Stimulated activated CD8-positive, alpha-beta memory T cell treated with anti-CD3 and anti-CD28 coated beads, Interleukin-12 subunit alpha, Interleukin-12 subunit beta, amount 100 ng/mL, for 24 hours (primary cell): Measurements from ENCODE around the gene PCGF3.

Experiments used
- DNase-seq: peaks from one replicate; pipeline ENCODE4 v3.0.0-alpha.2; 2020; ENCODE audit errors: extremely low read depth

PCGF3 gene

GRCh38 chr4:705278-706082 lies at the start of gene PCGF3:
Gene PCGF3 (plus strand): TSS chr4:705832. CDS start chr4:733681, 27,849 bp downstream.
- DNase-seq = peak; percentile 88

GRCh38 chr4:656436-657337 lies 48.9 kb upstream of the PCGF3 start:
- DNase-seq = no peak

DNA sequence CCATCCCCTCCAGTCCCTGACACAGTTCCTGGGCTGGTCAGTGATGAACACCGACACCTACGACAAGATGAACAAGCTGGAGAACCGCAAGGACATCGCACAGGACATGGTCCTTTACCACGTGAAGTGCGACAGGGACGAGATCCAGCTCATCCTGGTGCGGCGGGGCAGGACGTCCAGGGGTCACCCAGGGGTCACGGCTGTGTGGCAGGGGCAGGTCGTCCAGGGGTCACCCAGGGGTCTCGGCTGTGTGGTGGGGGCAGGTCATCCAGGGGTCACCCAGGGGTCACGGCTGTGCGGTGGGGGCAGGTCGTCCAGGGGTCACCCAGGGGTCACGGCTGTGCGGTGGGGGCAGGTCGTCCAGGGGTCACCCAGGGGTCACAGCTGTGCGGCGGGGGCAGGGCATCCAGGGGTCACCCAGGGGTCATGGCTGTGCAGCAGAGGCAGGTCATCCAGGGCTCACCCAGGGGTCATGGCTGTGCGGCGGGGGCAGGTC lies 48.2 kb upstream of the PCGF3 start:
- DNase-seq = no peak

DNA sequence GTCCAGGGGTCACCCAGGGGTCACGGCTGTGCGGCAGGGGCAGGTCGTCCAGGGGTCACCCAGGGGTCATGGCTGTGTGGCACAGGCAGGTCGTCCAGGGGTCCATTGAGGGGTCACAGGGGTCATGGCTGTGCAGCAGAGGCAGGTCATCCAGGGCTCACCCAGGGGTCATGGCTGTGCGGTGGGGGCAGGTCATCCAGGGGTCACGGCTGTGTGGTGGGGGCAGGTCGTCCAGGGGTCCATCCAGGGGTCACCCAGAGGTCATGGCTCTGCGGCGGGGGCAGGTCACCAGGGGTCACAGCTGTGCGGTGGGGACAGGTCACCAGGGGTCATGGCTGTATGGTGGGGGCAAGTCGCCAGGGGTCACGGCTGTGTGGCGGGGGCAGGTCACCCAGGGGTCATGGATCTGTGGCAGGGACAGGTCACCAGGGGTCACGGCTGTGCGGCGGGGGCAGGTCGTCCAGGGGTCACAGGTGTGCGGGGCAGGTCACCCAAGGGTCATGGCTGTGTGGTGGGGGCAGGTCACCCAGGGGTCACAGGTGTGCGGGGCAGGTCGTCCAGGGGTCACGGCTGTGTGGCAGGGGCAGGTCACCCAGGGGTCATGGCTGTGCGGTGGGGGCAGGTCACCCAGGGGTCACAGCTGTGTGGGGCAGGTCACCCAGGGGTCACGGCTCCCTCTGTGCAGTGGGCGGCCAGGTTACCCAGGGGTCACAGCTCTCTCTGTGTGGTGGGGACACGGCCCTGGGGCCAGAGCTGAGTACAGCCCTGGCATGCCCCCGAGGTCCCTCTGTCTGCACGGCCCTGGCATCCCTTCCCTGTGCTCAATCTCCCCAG lies 47.6 kb upstream of the PCGF3 start:
- DNase-seq = no peak

- no peak for DNase-seq
These were observed 46.7 kb upstream of the PCGF3 start for GRCh38 chr4:658681-659667.

GRCh38 chr4:659851-660250 lies 45.8 kb upstream of the PCGF3 start:
- no peak for DNase-seq

- DNase-seq = no peak
These were observed 45.2 kb upstream of the PCGF3 start for GRCh38 chr4:660401-660800.

DNA sequence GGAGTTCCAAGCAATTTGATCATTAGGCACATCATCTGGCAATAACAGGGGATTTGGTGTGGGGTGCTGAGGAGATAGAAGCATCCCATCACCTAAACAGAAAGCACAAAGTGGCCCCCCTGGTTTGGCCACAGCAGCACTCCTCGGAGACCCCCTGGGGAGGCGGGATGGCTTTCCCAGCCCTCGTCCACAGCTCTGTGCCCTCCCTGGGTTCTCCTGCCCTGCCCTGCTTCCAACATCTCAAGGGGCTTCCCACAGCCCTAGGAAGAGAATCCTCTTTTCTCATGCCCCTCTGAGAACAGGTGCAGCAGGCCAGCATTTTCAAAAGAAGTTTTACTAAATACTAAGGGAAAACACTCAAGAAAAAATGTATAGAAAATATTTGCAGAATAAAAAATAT lies 44.4 kb upstream of the PCGF3 start:
- no peak for DNase-seq

GRCh38 chr4:661881-662761 lies 43.5 kb upstream of the PCGF3 start:
- no peak for DNase-seq

GRCh38 chr4:663046-663437 lies 42.6 kb upstream of the PCGF3 start:
- DNase-seq = no peak

- peak; percentile 58 for DNase-seq
These were observed 41.9 kb upstream of the PCGF3 start for GRCh38 chr4:663438-664428.

- DNase-seq = no peak
These were observed 40.9 kb upstream of the PCGF3 start for GRCh38 chr4:664713-665231.

DNA sequence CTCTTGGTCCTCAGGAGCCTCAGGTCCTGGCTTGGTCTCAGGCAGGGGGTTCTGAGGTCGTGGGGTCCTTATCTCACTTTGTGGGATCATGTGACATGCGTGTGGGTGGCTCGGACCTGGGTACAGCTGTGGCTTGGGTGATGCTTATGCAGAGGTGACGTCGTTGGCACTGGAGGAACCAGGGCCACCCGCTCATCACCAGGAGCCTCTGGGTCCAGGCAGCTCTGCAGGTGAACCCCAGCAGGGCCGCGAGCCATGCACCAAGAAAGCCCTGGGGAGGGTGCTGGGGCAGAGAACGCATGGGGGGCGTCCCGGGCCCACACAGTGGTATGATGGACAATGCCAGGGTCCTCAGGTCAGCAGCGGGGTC lies 40.3 kb upstream of the PCGF3 start:
- DNase-seq = no peak

GRCh38 chr4:665751-666435 lies 39.7 kb upstream of the PCGF3 start:
- DNase-seq = no peak

- no peak for DNase-seq
These were observed 39.2 kb upstream of the PCGF3 start for GRCh38 chr4:666436-666810.

- no peak for DNase-seq
These were observed 38.6 kb upstream of the PCGF3 start for GRCh38 chr4:666822-667544.

DNA sequence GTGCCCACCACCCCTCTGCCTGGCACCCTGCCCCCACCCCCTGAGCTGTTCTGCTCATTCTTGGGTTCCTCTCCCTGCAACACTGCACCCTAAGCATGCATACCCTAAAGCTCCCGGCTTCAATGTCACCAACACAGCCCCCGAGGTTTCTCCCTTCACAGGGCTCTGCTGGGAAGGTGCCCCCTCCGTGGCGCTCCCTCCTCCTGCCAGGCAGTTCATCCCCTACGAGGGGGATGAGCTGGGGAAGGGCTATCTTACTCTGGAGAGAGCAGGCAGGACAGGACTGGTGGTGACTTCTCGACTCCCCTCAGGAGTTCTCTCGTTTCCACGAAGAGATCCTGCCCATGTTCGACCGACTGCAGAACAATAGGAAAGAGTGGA lies 38.1 kb upstream of the PCGF3 start:
- no peak for DNase-seq
